A673 (cell line): ENCODE data around the gene ADAMTS12. TPM values are rescaled to one million over a fixed set of nuclear protein-coding genes. Genes with fewer than 3 reads are reported as not detected.

ENCODE experiments used
- BruUV-seq: library from RNA; stranded (reverse); fragments of 400-500 nt; replicated peaks from 2 replicates; lab custom pipeline; 2021; lab: Mats Ljungman, UMichigan
- CTCF ChIA-PET: fragments of 300-600 bp; sonication (Branson Sonifier 250); formaldehyde crosslinking; loops from one replicate; lab custom pipeline; 2022; ENCODE audit warnings: antibody characterized with exemption; lab: Charles Lee
- POLR2A ChIA-PET: fragments of 300-600 bp; sonication (Branson Sonifier 250); formaldehyde crosslinking; loops from one replicate; lab custom pipeline; 2022; ENCODE audit warnings: antibody characterized with exemption; ENCODE audit not compliant: low non-redundant PET; lab: Charles Lee
- DNase-seq: peaks from one replicate; pipeline ENCODE4 v3.0.0-alpha.2; 2015; ENCODE audit warnings: low spot score
- H3K27ac ChIP-seq: fragments of 200-600 bp; sonication (generic); 2 replicates; pipeline ENCODE4 v1.5.1; 2016; ENCODE audit warnings: mixed run types, low read depth, mild to moderate bottlenecking, mixed read lengths, antibody characterized with exemption, low read length; ENCODE audit not compliant: poor library complexity, severe bottlenecking
- H3K27me3 ChIP-seq: fragments of 200-600 bp; sonication (generic); replicated peaks from 2 replicates; pipeline ENCODE4 v1.6.1; 2017; ENCODE audit warnings: mixed run types, low read depth, mild to moderate bottlenecking, mixed read lengths, antibody characterized with exemption, low read length; ENCODE audit not compliant: insufficient read depth, poor library complexity
- H3K36me3 ChIP-seq: fragments of 200-600 bp; sonication (generic); 2 replicates; pipeline ENCODE4 v1.6.1; 2016; ENCODE audit warnings: mixed run types, mild to moderate bottlenecking, mixed read lengths, antibody characterized with exemption, low read length; ENCODE audit not compliant: insufficient read depth, poor library complexity, severe bottlenecking
- H3K4me1 ChIP-seq: fragments of 200-600 bp; sonication (generic); 2 replicates; pipeline ENCODE4 v1.6.1; 2017; ENCODE audit warnings: mixed run types, mild to moderate bottlenecking, mixed read lengths, antibody characterized with exemption, low read length; ENCODE audit not compliant: insufficient read depth, poor library complexity, severe bottlenecking
- H3K4me3 ChIP-seq: fragments of 200-600 bp; sonication (generic); 2 replicates; pipeline ENCODE4 v1.5.1; 2016; ENCODE audit warnings: low read depth, mixed run types, mild to moderate bottlenecking, mixed read lengths, low read length; ENCODE audit not compliant: poor library complexity, severe bottlenecking
- H3K9me3 ChIP-seq: fragments of 200-600 bp; sonication (generic); 2 replicates; pipeline ENCODE4 v1.6.1; 2016; ENCODE audit warnings: mixed run types, low read depth, mild to moderate bottlenecking, mixed read lengths, antibody characterized with exemption, low read length; ENCODE audit not compliant: poor library complexity, severe bottlenecking
- CTCF ChIP-seq: fragments of 300-800, 200-600 bp; sonication (generic); conservative IDR thresholded peaks from 2 replicates; pipeline ENCODE4 v1.5.1; 2017; ENCODE audit warnings: low read depth, mild to moderate bottlenecking, antibody characterized with exemption, low read length, moderate library complexity, mixed read lengths
- EZH2 ChIP-seq: fragments of 200-600 bp; sonication (generic); IDR thresholded peaks from 2 replicates; pipeline ENCODE4 v1.6.1; 2017; ENCODE audit warnings: borderline replicate concordance, low read depth, mild to moderate bottlenecking, mixed read lengths, antibody characterized with exemption, low read length; ENCODE audit not compliant: poor library complexity, severe bottlenecking
- intact Hi-C: fragments of 100-400 bp; cut with micrococcal nuclease; formaldehyde crosslinking; loops from one replicate; pipeline ENCODE4 v1.10.0; 2022; ENCODE audit not compliant: unreplicated experiment
- total RNA-seq: library from RNA; stranded (reverse); gene quantifications from 2 replicates; pipeline ENCODE4 v1.2.3, GENCODE V29; 2021

Gene ADAMTS12
- total RNA-seq, 1 experiment from 2014 or later: 0.84 TPM

DNA sequence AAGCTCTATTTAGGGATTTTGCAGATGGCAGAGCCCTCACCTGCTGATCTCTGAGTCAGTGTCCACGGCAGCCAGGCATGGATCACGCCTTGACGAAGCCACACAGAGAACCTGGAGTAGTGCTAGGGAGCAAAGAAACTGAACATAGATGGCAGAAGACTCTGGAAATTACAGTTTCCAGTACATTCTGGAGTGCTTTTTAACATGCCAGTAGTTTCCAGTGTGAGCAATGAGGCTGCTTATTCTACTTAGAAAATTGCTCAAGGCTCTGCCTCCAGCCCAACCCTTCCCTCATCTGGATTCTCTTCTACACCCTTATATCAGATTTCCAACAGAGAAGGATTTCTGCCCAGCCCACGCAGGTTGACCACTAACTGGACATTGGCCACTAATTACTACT lies 203.3 kb downstream of the ADAMTS12 start:
- no peak for DNase-seq
- H3K9me3 ChIP-seq: peaks cover 3% of the 10 kb centered on the region
- TF ChIP-seq CTCF: no peak
- TF ChIP-seq EZH2: no peak
- CTCF ChIA-PET: no interaction called here
- no peak overlapping the region for H3K27ac ChIP-seq
- no peaks in the 10 kb centered on the region for H3K36me3 ChIP-seq
- no peaks in the 10 kb centered on the region for H3K27me3 ChIP-seq
- H3K4me1 ChIP-seq: no peaks in the 10 kb centered on the region
- no TSS peak for BruUV-seq
- intact Hi-C loops: no loop called here
- POLR2A ChIA-PET: no interaction called here
- no peak overlapping the region for H3K4me3 ChIP-seq

GRCh38 chr5:33688066-33688465 lies 203.7 kb downstream of the ADAMTS12 start:
- BruUV-seq: no TSS peak
- DNase-seq: no peak
- intact Hi-C loops: no loop called here
- H3K4me3 ChIP-seq: no peak overlapping the region
- H3K4me1 ChIP-seq: no peaks in the 10 kb centered on the region
- ChIA-PET POLR2A (no interaction called here), CTCF (no interaction called here)
- no peaks in the 10 kb centered on the region for H3K27me3 ChIP-seq
- TF ChIP-seq EZH2: no peak
- no peak for TF ChIP-seq CTCF
- no peaks in the 10 kb centered on the region for H3K36me3 ChIP-seq
- no peaks in the 10 kb centered on the region for H3K9me3 ChIP-seq
- H3K27ac ChIP-seq: no peak overlapping the region

DNA sequence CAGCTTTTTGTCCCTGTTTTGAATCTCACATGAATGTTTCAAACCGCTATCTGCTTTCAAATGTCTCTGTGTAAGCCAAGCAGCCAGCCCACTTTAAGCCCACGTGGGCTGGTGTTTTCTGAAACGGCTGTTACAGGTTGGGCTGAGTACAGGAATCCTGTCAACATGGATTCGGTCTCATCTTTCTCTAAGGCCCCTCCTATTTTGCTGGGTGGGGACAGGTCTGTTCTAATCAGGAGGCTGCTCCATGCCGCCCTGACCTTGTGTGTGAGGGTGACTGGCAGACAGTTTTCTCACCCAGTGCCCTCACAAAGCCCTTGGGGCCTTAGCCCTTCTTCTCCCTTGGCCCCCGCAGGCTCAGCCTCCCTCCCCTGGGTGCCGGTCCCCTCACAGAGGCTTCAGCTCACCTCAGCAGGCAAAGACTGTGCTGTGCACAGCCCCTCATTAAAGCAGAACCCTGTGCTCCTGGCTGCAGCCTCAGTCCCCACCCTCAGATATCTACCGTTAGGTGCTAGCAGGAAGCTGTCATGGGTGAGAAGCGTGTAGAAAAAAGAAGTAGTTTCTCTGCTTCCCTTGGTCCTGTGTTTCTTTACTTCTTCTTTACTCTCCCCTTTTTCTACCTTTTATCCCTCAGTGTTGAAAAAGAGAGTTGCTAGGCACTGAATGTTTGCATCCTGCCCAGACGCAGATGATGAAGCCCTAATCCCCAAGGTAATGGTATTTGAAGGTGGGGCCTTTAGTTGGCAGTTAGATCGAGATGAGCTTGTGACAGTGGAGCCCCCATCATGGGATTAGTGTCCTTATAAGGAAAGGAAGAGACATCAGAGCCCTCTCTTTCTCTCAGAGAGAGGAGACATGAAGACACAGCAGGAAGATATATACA lies 205.7 kb downstream of the ADAMTS12 start:
- POLR2A ChIA-PET: interaction anchor here (0.6 kb wide), 1 partner anchor 78 kb away, joined by 4 read pairs; no protein-coding TSS in a partner anchor
- H3K27ac ChIP-seq: no peak overlapping the region
- no peaks in the 10 kb centered on the region for H3K4me1 ChIP-seq
- H3K4me3 ChIP-seq: no peak overlapping the region
- DNase-seq: no peak
- no TSS peak for BruUV-seq
- no peaks in the 10 kb centered on the region for H3K36me3 ChIP-seq
- no peaks in the 10 kb centered on the region for H3K27me3 ChIP-seq
- CTCF ChIA-PET: no interaction called here
- TF ChIP-seq CTCF (no peak), EZH2 (no peak)
- intact Hi-C loops: no loop called here
- no peaks in the 10 kb centered on the region for H3K9me3 ChIP-seq
